NCI-H2081 treated with DMSO at 0.1 percent for 48 hours (cell line): Measurements from ENCODE around the gene CDC42BPA.
"Not testable (repeated sequence)": the region's sequence is repeated elsewhere in the genome, so short reads cannot be mapped to it uniquely, and the experiment has no call there.

ENCODE experiments used
- DNase-seq: peaks from one replicate; lab custom pipeline; 2025; lab: John Stamatoyannopoulos, UW

CDC42BPA gene

GRCh38 chr1:227255086-227255732 lies 63.1 kb downstream of the CDC42BPA start:
- no peak for DNase-seq

- DNase-seq: no peak
Observed at GRCh38 chr1:227253065-227253464, 65.2 kb downstream of the CDC42BPA start.

GRCh38 chr1:227245613-227246320 lies 72.5 kb downstream of the CDC42BPA start:
- DNase-seq: no peak

GRCh38 chr1:227244339-227245118 lies 73.8 kb downstream of the CDC42BPA start:
- DNase-seq: no peak

- DNase-seq: no peak
Observed at GRCh38 chr1:227242811-227243682, 75.2 kb downstream of the CDC42BPA start.

GRCh38 chr1:227240983-227241382 lies 77.3 kb downstream of the CDC42BPA start:
- no peak for DNase-seq

- no peak for DNase-seq
Observed at GRCh38 chr1:227234998-227235405, 83.3 kb downstream of the CDC42BPA start.

GRCh38 chr1:227231128-227231527 lies 87.2 kb downstream of the CDC42BPA start:
- DNase-seq: not testable (repeated sequence)

GRCh38 chr1:227228201-227228600 lies 90.1 kb downstream of the CDC42BPA start:
- DNase-seq: no peak

GRCh38 chr1:227227761-227228160 lies 90.5 kb downstream of the CDC42BPA start:
- DNase-seq: no peak

GRCh38 chr1:227225715-227226346 lies 92.5 kb downstream of the CDC42BPA start:
- no peak for DNase-seq

- no peak for DNase-seq
Observed at GRCh38 chr1:227223171-227223806, 95.0 kb downstream of the CDC42BPA start.

- DNase-seq: no peak
Observed at GRCh38 chr1:227219715-227220292, 98.5 kb downstream of the CDC42BPA start.

- no peak for DNase-seq
Observed at GRCh38 chr1:227218870-227219573, 99.3 kb downstream of the CDC42BPA start.

- no peak for DNase-seq
Observed at GRCh38 chr1:227215863-227216510, 102.3 kb downstream of the CDC42BPA start.

GRCh38 chr1:227214207-227214606 lies 104.1 kb downstream of the CDC42BPA start:
- no peak for DNase-seq

- no peak for DNase-seq
Observed at GRCh38 chr1:227213426-227213825, 104.9 kb downstream of the CDC42BPA start.

- DNase-seq: no peak
Observed at GRCh38 chr1:227212164-227212563, 106.1 kb downstream of the CDC42BPA start.

- no peak for DNase-seq
Observed at GRCh38 chr1:227210604-227211003, 107.7 kb downstream of the CDC42BPA start.
